Fibroblast of gingiva (primary cell): ENCODE data around the gene IBTK.
"Not testable (repeated sequence)": the region's sequence is repeated elsewhere in the genome, so short reads cannot be mapped to it uniquely, and the experiment has no call there.

Experiments
- DNase-seq: peaks from one replicate; pipeline ENCODE4 v3.0.0-alpha.2; 2011; ENCODE audit warnings: low read depth

IBTK gene

DNA sequence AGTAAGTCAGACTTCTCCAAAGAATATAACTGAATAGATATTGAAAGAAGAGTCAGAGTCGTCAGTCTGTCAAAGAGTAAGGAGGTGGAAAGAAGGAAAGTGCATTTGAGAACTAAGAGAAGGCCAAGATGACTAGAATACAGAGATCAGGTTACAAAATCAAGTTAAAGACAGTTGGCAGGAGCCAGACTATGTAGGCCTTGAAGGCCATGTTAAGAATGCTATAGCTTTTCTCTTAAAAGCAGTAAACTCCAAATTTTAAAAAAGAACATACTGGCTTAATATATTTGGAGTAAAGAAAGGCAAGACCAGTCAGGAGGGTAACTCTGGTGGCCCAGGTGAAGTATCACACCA lies 68.8 kb downstream of the IBTK start:
- DNase-seq, result peak; percentile 2

DNA sequence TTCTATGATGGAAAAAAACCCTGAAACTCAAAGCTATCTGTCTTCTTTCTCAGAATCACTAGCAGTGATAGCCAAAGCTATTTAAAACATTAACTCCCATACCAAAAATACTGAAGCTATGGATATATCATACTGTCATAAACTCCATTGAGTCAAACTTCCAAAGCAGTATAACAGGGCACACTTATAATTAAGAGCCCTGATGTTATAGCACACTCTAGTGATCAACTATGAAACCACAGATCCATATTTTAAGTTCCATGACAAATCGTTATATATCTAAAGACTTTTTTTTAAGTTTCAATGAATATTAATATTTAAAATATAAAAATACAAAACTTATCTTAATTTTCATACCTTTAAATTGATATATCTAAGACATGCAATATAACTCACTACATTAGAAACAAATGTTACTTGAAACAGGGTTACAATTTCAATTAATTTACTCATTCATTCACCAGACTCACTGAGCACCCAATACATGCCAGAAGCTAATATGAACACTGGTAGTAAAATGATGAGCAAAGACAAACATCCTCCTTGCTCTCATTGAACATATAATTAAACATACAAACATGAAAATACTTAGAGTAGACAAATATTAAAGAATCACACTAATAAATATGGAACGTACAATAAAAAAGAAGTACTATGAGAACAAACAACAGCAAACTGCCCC lies 69.3 kb downstream of the IBTK start:
- peak; percentile 43 for DNase-seq

DNA sequence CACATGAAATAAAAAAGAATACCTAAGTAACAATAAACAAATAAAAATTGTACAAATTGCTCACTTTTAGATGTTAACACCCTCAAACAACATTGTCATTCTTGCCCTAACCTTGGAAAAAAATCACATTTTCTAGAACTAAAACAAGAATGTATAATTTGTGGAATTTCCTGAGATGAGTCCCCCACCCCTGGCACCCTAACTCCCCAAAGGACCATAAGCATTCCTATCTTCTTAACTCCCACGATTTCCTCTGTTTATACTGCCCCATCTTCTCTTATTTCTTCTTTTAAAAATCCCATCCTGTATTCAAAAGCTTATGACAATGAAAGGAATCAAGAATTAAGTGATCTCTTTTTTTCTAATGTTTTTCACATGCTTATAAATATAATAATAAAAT lies 70.9 kb downstream of the IBTK start:
- DNase-seq, result no peak

DNA sequence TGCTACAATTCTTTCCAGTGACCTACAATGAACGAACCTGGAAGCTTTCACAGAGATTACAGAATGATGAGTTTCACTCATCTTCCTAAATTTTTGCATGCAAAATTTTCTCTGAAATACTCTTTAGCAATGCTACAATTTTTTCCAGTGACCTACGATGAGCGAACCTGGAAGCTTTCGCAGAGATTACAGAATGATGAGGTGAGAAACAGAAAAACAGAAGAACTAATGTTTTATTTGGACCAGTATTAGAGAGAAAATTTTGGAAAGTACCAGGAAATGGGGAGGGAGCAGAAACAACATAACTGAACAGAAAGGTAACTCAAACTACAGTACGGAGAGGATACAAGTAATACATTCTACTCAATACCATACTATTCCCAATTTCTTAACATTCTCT lies 75.0 kb downstream of the IBTK start:
- no peak for DNase-seq

DNA sequence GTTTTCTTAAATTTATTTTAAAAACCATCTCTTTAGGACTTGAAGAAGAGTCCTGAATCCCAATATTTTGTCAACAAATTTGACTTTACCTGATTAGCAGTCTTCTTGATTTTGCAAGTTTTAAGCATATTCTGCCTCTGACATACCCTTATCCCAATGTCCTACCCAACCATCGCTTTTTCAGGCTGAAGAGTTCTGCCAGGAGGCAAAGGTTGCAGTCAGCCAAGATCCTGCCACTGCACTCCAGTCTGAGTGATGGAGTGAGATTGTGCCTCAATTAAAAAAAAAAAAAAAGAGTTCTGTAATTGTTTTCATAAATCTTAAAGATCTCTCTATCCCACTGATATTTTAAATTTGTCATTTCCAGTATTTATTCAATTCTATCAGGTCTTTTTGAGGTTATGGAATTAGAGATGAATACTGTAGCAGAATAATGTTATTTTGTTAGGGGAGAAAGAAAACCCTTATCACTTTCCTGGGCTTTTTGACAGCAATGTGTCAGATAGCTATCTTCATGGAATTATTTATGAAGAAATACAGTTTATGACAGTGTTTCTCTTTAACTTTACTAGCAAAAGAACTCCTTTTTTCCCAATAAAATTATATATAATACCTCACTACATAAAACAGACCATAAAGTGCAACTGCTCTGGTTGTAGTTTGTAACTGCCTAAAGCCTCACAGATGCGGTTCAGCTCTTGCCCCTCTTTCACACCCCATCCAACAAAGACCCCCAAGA lies 78.2 kb downstream of the IBTK start:
- no peak for DNase-seq

DNA sequence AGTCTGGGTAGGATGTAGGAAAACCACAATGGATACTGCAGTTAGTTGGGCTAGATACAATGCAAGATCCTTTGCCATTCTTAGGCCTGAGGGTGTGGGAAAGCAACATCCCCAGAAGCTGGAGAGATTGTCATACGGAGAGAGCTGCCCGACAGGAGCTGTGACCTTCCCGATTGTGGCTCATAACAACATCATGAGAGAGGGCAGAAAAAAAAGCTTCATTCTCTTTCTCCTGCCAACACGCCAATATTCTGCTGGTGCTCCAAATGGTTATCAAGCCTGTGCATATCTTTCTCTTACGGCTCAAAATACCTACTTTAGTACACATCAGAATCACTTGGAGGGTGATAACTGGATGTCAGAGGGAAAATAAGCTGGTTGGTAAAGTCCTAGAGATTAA lies 81.1 kb downstream of the IBTK start:
- no peak for DNase-seq

DNA sequence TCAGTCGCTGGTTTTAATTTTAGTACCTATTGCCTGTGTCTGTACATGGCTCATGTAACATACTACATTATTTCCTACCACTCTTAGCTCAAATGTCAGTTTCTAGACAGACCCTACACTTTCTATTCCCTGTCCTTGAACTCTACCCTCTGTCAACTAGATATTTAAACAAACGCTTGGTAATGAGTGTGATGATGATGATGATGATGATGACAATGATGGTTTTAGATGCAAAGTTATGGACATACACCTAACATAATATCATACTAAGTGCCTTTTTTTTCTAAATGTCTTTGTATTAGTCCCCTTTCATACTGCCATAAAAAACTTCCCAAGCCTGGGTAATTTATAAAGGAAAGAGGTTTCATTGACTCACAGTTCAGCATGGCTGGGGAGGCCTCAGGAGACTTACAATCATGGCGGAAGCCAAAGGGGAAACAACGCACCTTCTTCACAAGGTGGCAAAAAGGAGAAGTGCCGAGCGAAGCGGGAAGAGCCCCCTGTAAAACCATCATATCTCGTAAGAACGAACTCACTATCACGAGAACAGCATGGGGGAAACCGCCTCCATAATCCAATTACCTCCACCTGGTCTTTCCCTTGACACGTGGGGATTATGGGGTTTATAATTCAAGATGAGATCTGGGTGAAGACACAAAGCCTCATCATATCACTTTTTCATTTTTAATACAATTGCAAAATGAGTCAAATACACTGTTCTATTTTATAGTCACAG lies 87.1 kb downstream of the IBTK start:
- DNase-seq, result no peak

DNA sequence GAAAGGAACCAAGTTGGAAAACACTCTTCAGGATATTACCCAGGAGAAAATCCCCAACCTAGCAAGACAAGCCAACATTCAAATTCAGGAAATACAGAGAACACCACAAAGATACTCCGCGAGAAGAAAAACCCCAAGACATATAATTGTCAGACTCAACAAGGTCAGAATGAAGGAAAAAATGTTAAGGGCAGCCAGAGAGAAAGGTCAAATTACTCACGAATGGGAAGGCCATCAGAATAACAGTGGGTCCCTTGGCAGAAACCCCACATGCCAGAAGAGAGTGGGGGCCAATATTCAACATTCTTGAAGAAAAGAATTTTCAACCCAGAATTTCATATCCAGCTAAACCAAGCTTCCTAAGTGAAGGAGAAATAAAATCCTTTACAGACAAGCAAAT lies 94.8 kb downstream of the IBTK start:
- DNase-seq, result not testable (repeated sequence)

DNA sequence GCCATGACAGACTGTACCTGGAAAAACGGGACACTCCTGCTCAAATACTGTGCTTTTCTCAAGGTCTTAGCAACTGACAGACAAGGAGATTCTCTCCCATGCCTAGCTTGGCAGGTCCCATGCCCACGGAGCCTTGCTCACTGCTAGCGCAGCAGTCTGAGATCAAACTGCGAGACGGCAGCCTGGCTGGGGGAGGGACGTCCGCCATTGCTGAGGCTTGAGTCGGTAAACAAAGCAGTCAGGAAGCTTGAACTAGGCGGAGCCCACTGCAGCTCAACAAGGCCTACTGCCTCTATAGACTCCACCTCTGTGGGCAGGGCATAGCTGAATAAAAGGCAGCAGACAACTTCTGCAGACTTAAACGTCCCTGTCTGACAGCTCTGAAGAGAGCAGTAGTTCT lies 96.4 kb downstream of the IBTK start:
- DNase-seq, result not testable (repeated sequence)

DNA sequence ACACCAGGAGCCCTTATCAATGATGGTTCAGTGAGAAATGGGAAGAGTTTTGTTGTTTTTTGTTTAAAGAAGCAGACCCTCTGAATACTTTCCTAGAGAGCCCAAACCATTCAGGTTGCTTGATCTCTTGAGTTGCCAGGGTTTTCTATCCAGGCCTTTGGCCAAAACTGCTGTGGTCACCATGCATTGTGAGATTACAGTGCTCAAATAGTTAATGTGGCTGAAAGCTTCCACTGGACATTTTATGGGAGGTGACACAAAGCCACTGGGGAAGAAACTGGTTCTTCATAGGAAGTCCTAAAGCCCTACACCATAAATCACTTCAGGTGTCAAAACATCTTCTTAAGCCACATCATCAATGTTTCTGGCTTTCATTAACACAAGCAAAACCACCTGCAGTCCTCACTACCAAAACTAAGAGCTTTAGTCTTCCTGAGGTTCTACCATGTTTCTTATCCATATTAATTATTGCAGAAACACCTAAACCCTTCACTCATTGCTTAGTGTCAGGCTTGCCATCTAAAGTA lies 101.6 kb downstream of the IBTK start:
- DNase-seq, result no peak

DNA sequence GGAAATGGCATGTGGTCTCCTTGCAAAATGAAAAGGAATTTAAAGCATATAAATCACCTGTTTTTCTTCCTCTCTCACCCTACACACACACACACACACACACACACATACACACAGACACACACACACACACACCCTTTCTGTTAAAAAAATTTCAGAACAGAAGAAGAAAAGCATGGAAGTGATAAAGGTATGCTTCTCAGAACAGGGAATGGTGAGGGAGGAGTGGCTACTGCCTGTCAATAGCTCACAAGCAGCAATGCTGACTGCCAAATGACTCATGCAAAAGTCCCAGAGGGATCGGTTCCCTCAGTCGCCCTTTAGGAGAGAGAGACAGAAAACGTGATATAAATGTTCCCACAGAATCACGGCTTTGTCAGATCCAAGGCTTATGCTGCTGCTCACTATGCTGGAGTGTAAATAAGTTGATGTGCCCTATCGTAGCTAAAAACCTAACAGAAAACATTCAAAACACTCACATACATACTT lies 102.6 kb downstream of the IBTK start:
- peak; percentile 87 for DNase-seq

DNA sequence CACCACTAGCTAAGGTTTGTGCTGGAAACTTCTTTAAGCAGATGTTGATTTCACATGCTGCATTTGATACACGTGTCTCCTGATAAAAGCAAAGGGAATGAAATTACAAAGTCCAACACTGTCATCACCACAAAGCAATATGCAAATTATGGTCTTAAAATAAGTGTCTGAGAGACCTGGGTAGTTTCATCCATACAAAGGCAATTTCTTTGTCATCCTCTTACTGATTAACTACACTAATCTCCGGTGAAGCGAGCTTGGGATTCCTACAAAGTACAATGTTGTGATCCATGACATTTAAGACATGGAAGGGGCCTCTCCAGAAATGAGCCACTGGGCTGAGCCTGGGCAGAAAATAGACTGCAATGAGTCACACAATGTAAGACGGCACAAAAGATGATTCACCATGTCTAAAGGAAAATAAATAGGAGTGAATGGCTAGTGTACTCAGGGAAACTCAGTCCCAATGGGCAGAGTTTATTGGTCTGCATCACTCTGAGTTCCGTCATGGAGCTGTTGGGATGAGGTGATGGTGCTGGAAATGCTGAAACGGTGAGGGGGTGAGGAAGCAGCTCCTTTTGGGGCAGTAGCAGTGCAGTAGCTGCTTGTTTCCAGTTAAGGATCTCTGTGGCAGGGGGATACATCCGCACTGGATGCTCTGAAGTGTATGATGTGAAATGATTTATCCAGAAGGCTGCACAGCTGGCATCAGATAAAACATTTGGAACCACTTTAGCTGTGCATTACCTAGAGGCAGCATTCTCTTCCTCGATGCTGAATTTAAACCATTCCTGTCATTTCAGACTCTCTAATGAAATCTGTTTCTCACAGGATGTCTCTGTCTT lies 103.3 kb downstream of the IBTK start:
- peak; percentile 94 for DNase-seq

DNA sequence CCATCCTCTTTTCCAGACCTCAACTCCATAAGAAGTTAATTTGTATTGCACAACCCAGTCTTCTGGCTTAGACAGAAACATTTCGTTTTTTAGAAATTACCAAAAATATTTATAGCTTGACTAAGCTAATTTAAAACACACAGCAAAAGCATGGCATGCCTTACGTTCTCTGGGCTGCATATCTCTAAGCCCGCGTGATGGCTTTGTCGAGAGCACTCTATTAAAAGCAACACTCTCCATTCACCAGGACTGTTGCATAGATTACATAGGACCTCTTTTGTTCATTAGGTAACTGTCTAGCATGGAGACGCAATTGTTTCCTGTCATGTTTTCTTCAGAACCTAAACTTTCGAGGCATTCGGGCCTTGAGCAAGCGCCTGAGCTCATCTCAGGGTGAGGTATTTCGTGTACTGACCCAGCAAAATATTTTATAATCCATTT lies 104.5 kb downstream of the IBTK start:
- peak; percentile 96 for DNase-seq

DNA sequence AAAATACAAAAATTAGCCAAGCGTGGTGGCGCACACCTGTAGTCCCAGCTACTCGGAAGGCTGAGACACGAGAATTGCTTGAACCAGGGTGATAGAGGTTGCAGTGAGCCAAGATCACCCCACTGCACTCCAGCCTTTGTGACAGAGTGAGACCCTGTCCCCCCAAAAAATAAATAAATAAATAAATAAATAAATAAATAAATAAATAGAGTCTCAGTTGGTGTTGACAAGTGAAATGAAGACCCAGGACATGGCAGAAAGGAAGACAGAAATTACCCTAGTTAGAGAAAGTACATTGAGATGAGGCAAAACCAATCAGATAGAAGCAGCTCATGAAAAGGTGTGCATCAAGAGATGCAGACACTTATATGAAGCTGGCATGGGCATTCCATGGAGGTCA lies 105.0 kb downstream of the IBTK start:
- no peak for DNase-seq

DNA sequence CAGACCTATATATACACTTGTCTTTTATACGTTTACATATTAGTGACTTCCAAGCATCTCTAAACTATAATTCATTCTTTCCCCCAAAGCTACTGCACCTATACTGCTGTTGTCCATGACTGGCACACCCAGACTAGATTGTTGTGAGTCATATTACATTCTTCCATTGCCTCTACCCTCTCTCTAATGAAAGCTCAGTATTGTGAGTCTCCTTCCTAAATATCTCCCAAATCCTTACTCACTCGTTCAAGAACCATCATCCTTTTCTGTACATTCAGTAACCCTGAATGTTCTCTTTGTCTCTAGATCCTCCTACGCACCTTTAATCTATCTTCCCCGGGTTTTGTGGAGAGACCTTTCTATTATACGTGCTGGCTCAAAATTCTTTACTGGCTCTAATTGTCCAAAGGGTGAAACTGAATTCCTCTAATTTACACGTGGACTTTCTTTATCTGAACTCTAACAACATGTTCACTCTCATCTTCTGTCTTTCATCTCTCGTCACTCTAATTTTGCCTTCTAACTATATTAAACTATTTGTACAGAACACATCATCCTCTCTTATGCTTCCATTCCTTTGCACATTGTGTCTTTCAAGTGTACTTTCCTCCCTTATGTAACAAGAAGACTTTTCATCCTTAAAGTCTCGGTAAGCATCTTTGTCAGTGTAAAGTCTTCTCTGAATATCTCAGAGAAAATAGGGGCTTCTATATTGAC lies 109.3 kb downstream of the IBTK start:
- DNase-seq, result no peak

DNA sequence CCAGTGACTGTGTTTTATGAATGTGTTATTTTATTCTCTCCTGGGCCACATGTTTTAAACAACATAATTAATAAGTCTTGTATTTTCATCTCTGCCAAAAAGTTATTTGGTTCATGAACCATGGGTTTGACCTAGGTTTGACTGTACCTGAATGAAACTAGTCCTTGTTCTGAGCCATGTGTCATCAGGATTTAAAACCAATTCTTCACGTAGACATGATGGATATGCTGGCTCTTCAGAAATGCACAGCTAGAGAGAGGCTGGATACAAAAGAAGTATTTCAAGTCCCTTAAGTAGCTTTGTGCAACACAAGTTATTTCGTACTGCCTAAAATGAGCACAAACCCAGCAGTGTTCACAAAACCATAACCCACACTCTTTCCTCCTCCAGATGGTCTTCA lies 116.1 kb downstream of the IBTK start:
- no peak for DNase-seq

DNA sequence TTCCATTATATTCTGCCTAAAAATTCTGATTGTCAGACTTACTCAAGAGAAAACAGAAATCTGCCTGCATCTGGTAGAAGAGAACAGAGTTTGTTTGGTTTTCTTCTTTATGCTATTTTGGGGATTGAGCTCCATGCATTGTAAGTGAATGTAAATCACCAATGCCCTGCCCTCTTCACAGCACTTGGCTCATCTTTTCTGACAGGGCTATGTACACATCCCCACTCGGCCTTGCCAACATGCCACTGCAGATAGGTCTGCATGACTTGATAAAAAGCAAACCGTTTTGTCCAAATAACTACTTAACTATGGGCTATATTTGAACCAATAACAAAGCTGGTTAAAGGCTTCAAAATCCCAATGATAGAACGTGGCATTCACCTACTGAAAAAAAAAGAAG lies 117.7 kb downstream of the IBTK start:
- no peak for DNase-seq

DNA sequence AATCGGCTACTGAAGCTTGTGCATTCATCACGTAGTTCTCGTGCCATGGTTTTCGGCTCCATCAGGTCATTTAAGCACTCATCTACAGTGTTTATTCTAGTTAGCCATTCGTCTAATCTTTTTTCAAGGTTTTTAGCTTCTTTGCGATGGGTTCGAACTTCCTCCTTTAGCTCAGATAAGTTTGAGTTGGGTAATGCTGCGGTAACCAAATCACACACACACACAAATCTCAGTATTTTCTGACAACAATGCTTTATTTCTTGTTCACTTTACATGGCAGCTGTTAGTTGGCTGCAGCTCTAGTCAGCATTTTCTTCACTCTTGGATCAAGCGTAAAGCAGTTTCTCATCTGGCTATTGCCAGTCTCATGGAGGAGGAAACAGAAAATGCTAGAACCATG lies 118.6 kb downstream of the IBTK start:
- DNase-seq, result not testable (repeated sequence)

DNA sequence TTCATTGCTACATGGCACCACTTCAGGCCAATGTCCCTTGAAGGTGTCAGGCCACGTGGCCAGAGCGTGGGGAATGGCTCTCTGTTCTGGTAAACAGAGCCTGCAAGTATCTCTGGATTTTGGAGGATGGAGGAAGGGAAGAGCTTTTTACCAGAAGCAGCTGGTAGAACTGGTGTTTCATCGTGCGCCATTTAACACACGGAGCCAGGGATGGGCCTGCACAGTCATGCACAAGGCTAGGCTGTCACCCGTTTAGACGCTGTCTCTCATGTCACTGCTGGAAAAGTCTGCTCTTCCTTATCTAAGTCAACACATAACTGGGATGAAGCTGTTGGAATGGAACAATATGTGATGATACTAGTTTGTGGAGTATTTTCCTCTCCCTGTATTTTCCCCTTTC lies 123.9 kb downstream of the IBTK start:
- DNase-seq, result no peak
